Smooth muscle cell of the coronary artery (primary cell): Measurements from ENCODE around the gene PEX14. TPM values are rescaled to one million over a fixed set of nuclear protein-coding genes. Genes with fewer than 3 reads are reported as not detected.

Experiments
- total RNA-seq: library from RNA; depleted of rRNA; stranded (reverse); fragments of >200 nt; gene quantifications from 2 replicates; pipeline ENCODE4 v1.2.3, GENCODE V29; 2014; ENCODE audit warnings: low replicate concordance

PEX14 gene, protein sequence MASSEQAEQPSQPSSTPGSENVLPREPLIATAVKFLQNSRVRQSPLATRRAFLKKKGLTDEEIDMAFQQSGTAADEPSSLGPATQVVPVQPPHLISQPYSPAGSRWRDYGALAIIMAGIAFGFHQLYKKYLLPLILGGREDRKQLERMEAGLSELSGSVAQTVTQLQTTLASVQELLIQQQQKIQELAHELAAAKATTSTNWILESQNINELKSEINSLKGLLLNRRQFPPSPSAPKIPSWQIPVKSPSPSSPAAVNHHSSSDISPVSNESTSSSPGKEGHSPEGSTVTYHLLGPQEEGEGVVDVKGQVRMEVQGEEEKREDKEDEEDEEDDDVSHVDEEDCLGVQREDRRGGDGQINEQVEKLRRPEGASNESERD
- 9.4 and 13.6 TPM in 2 replicates for total RNA-seq

DNA sequence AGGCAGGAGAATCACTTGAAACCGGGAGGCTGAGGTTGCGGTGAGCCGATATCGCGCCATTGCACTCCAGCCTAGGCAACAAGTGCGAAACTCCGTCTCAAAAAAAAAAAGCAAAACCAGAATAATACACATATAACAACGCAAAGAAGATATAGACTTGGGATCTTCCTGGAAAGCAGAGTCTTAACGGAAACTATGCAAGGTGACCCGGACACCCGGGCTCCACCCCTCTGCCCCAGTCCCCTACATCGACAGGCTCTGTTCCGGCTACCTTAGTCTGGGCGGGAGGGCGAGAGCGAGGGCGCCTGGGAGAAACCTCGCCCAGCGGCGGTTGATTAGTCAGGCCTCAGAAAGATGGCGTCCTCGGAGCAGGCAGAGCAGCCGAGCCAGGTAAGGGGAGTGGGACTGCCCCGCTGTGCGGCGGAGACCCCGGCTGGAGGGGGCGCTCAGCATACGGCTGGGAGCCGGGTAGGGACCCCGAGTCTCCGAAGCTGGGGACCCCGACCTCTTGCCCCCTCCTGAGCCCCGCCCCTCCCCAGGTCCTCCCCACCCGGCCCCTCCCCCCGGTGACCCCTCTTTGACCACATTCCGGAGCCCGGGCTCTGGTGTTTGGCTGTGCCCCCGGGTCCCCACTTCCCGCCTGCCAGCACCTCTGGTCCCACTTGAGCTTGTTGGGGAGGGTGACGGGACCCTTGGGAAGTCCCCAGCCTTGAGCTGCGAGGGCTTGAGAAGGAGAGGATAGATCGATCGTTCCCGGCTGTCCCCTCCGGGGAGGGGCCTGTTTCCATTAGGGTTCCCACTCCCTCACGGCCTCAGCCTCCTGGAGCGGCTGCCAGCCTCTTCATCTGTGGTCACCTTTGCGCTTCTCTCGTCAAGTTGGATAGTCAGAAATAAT lies at the start of gene PEX14:
PEX14 (plus strand) TSS at position 338 of the 895 bp plus-strand sequence; CDS start at position 355, 17 bp downstream.

DNA sequence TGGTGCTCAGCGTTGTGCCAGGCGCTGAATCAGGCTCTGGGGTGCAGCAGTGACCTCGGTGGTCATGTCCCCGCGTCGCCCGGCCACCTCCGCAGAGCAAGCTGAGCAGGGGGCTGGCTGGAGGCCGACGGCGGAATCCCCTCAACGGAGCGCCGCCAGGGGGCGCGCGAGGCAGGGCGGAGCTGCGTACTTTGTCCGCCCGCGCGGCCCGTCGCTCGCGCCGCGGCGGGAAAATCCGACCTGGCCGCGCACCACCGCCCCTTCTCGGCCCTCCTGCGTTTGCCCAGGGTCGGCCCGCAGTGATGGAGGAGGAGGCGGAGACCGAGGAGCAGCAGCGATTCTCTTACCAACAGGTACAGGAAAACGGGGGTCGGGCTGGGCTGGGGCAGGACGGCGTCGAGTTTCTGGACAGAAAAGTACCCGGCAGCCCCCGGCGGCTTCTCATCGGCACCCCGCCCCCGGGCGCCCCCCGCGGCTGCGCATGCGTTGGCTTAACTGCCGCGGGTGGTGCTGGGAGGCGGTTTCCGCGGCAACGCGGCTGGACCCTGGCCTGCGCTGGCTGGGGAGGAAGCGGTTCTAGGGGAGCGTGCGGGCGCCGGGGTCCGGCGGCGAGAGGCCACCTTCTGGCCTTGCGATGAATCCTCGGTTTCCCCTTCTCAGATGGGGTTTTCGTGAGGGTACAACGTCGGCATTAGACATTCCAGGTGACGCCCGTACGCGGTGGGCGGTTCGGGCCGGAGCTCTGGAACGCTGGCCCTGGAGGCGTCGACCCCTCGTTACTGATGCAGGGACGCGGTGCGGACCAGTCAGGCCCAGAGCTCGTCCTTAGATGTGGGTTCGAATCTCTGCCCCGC lies 44.3 kb upstream of the PEX14 start, which contains the start of gene CENPS:
CENPS (plus strand) TSS at position 218 of the 854 bp plus-strand sequence; CDS start at position 303, 85 bp downstream.

DNA sequence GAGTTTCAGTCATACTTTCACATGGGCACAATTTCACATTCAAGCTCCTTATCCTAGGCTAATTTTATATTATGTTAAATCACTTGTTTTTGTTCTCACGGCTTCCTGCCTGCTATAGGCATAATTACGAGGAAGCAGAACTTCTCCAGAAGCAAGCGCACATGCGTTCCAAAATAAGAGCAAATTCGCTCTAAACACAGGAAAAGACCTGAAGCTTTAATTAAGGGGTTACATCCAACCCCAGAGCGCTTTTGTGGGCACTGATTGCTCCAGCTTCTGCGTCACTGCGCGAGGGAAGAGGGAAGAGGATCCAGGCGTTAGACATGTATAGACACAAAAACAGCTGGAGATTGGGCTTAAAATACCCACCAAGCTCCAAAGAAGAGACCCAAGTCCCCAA lies 25.0 kb upstream of the PEX14 start, which contains the start of gene CORT:
CORT (plus strand) TSS at position 281 of the 400 bp plus-strand sequence. CDS start 193 bp downstream, outside the sequence.

DNA sequence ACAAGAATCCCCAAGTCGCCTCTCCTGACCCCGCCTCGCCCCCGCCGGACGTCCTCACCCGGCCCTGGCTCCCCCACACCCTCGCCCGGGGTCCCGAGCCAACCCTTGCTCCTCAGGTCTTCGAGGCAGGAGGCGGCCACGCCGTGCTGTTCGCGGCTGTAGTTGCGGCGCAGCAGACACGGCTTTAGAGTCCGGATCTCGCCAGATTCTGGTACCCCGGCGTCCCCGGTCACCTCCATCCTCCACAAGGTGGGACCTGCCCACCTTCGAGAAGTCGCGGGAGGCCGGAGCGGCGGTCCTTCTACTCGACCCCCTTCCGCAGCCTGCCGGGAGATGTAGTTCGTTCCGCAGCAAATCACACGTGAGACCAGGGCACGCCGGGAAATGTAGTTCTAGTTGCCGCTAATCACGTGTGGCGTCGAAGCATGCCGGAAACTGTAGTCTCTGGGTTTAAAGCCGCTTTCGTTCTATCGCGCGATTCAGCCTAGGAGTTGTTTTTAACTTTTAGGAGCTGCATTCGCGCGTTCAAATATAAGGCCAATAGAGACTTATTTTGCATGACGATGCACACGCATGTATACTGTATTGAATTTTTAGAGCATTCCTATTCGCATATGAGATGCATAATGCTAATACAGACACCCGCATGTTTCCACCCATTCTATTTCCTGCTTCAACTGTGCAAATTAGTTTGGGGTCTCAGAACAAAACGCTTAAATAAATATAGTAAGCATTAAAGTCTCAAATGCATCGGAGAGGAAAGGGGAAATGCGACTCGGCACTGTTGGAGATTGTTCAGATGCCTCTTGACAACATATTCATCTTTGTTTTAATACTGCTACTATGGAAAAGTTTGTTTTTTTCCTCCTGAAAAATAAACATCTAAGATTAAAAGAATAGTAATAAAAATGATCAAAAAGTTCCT lies 2.3 kb upstream of the PEX14 start, which contains the start of gene DFFA:
DFFA (minus strand) TSS at position 310 of the 925 bp plus-strand sequence; CDS start at position 239, 71 bp downstream.

Other genes starting within 250 kb of the PEX14 start
- gene PGD, start 75.9 kb upstream of the PEX14 start, total RNA-seq = 61.6 and 114 TPM in 2 replicates
- 7.5 and 7.9 TPM in 2 replicates for gene CENPS, start 44.5 kb upstream of the PEX14 start, total RNA-seq
- gene CORT, start 24.9 kb upstream of the PEX14 start, total RNA-seq = 0.08 TPM in 1 of 2 replicates, not detected in the other
- 40.3 and 45.9 TPM in 2 replicates for gene DFFA, start 2.4 kb upstream of the PEX14 start, total RNA-seq